HG02885 (cell line): ENCODE results near the gene CDH10.

ENCODE experiments used
- ATAC-seq: cut with Tn5 transposase; IDR thresholded peaks from one replicate; pipeline ENCODE4 v1.9.1; 2021; ENCODE audit warnings: mild to moderate bottlenecking; ENCODE audit not compliant: unreplicated experiment, poor library complexity

Gene CDH10

DNA sequence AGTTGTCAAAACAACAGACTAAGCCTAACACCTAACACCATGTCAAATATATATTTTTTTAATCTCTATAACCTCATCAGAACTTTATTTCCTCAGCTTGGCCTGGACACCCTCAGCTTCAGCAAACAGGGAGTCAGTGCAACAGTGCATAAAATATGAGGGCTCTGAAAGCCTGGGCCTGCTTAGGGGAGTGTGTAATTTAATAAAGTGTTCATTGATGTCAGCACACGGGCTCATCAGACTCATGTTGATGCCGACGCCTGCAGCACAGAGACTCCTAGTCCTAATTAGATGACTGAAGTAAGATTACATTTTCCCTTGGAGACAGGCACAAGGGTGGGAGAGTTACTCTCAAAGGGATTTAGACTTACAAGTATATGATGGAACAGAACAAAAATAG lies 37.8 kb downstream of the CDH10 start:
- no peak for ATAC-seq

DNA sequence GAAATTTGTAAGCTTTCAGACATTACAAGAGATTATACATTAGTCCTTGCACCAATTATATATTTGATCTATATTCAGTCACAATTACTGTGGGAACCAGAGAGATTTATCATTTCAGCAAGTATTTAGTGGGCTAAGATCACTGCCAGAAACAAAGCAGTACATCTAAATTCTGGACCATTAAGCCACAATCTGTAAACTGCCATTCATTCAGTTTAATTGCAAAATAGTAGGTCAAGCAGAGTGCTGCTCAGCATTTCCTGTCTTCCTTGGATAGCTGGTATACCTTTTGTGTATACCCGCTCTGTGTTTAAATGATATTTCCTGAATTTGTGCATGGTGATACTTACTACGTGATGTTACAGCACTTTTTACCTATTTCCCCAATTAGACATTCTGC lies 42.6 kb downstream of the CDH10 start:
- ATAC-seq: no peak

DNA sequence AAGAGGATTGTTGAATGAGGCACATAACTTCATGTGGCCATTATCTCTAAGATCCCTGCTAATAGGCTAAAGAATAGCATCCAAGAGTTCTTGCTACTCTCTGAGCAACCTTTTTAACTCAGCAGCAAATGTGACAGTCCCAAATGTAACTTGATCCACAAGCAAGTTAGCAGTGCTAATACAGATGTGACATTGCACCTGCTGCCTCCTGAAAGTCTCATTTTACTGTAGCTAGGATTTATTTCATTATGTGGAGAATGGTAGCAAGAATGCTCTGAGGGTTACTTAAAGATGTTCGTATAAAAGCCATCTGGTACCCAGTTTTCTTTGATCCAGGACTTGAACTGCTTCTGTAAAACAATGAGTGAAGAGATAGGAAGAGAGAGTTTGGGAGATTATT lies 45.8 kb downstream of the CDH10 start:
- no peak for ATAC-seq

DNA sequence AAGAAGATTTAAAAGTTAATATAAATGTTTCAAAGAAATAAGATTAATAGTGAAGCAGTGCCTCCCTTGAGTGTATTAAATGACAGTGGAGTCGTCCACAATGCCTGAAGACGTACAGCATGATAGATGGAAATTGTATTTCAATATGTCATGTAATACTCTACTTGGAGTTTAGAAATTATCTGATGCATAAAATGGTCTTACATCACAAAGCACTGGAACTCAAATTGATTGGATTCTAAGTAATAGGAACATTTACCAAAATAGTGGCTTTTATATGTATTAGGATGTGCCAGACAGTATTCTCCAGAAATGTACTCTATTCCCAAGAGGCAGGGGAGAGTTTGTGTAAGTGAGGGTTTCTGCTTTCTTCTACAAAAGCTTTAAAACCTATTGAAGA lies 49.4 kb downstream of the CDH10 start:
- ATAC-seq: no peak

DNA sequence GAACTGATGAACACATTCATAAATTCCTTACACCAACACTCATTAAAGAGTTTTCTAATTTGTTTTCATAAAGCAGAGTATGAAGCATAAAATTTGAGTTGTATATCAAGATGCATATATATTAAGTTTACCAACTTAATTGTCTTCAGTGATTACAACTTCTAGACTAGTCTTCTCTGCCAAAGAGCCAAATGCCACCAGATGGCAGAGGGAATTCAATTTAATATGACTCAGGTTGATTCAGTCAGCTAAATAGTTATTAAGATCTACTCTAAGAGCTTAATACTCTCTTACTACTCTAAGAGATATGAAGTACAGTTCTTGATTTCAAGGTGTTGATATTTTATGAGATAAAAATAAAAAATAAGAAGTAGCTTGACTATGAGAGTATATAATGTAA lies 53.4 kb downstream of the CDH10 start:
- ATAC-seq: no peak

DNA sequence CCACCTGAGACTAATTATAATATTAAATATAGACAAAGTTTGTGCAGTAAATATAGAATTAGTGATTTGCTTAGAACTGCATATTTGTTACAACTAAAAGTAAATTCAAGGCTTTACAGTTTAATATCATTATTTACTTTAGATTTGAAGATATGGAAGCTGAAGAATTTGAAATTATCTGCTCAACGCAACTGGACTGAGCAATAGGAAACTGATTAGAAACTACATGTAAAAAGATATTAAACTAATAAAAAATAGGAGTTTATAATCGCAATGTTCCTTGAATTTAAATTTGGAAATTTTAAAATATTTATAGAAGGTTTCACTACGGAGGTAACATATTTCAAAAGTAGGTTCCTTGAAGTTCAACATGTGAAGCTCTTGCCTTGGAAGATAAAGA lies 55.2 kb downstream of the CDH10 start:
- no peak for ATAC-seq

DNA sequence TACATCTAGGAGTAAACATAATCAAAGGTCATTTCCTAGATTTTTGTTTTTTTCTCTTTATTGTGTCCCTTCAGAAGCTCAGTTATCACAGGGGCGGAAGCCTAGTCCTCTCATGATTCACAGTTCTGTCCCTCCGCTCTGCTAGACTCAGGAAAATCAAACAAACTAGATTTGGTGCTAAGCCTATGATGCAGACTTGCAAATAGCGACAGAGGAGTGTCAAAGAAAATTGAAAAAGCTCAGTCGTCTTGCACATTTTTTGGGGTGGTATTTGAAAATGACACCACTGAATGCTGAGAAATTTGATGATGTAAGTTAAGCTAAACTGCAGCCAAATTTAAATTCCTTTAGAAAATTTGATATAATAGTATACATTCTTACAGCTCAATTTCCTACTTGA lies 59.0 kb downstream of the CDH10 start:
- ATAC-seq: no peak

DNA sequence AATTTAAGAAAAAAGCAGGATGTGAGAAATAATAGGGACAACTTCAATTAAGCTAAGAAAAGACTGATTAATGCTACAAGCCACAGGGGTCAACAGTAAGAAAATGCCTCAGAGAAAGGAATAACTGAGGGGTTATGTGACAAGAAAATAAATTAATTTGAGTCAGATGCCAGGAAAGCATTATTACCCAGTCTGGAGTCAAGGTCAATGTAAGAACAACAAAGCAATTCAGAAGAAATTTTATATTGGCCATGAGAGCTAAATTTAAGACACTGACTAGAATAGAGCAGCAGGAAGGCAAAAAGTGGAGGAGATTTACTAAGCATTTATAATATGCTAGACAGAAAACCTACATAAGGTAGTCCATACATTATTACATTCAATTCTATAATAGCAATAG lies 73.5 kb downstream of the CDH10 start:
- ATAC-seq: no peak

DNA sequence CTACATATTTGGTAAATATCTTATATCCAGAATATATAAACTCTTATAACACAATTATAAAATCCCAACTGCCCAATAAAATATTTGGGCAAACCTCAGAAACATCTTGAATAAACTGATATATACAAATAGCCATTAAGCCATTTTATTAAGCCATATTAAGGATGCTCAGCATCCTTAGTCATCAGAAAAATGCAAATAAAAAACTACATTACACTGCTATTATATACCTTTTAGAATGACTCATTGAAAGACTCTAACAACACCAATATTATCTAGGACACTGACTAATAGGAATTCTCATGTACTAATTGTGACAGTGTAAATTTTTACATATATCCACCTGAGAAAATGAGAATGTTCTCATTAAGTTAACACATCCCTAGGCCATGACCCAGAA lies 77.8 kb downstream of the CDH10 start:
- ATAC-seq: no peak

DNA sequence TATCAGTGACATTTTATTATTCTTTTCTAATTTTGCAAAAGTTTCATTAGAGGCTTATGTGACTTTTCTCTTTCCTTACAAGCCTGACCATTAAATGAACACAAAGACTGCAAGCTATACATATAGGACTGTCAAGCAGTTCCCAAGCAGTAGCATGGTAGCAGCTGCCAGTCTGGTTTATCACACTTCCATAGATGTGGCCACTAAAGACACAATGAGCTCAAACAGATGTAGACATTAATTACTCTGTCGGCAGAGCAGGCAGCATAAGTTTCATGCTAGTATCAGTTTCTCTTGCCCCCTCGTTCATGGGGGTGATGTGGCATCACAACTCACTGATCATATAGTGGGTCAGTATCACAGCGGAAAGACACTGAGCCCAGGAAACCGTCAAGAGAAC lies 89.5 kb downstream of the CDH10 start:
- ATAC-seq: no peak

DNA sequence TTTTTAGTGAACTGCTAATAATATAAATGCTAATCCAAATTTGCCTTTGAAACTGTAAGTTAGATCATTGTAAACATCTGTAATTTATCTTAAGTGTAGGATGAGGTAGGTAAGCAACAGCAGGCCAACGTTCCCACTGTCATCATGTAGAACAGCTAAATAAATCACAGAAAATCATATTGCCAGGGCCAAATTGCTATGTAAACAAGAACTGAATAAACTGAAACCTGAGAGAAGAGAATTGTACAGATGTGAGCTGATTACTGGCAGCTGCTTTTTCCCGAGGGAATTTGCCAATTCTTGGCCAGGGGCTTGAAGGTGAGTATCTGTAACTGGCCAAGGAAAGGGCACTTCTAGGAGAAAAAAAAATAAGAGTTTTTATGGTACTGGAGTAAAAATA lies 97.6 kb downstream of the CDH10 start:
- no peak for ATAC-seq

DNA sequence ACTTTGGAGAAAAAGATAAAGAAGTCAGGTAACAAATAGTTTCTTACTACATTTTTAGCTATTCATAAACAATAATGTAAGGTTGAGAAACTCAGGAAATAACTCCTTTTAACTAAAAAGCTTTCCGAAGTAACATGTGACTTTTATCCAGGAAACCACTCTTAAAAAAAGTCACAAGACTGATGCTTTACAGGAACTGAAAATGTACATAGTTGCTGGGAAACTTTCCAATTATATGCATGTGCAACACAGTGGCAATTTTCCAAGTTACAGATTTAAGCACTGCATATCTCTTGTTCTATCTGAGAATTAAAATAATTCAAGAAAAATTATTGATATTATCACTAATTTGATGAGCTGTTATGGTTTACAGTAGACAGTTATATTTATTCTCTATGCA lies 105.2 kb downstream of the CDH10 start:
- no peak for ATAC-seq

DNA sequence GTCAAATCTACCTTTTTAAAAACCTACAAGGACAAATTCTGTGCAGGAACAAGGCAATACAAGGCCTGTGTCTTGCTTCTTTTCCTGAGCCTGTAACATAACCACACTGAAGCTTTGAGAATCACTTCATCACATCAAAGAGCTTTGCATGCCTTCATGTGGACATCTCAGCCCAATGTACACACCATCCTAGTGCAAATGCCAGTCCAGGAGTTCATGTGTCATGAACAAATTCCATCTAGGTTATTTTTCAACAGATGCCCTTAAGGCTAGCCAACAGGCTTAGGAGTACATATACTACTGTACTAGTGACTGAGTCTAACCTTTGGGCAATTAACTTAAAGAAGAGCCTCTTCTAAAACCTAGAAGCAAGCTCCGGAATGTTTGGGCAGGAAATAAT lies 106.4 kb downstream of the CDH10 start:
- ATAC-seq: no peak

DNA sequence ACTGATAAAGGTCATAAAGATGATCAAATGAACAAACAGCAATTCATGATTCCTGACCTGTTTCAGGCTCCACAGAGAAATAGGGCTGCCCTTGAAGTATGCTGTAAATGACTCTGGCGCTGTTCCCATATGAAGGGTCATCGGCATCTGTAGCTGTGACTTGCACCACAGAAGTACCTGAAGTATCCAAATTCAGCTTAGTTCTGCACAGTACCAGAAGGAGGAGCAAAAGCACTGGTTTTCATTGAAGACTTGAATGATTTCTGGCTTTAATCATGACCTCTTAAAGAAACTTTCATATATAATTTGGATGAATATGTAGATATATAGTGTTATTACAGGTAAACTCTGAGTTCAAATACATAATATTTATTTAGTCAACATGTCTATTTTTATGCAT lies 109.1 kb downstream of the CDH10 start:
- ATAC-seq: no peak

DNA sequence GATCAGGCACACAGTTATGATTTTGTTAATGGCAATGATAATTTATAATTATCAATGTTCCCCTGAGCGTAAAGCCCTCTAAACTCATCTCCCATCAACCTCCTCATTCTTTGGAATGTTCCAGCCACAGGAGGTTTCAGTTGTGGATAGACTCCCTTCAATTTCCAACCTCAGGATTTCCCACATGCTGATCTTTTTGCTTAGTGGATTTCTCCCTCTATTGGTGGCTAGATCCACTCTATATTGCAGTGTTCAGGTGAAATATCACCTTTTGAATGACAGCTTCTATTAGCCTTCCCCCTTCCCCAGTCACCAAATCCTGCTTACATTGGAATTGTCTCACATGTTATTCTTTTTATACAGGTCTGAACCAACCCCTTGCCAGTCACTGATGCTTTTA lies 113.9 kb downstream of the CDH10 start:
- no peak for ATAC-seq

DNA sequence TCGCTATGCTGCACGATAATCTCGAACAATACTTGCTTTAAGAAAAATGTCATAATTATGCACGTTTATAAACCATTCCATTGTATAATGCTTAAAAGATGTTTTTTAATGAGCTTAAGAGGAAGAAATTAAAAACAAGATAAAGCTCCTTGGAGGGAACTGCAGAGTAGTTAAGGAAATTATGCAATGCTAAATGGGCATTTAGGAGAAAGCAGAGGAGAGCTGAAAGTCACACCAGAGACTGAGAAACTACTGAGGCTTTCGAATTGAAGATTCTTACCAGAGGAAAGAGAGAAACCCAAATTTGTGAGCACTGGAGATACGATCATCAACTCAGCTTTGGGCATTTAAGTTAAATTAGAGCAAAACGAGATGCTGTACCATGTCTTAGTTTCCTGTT lies 119.4 kb downstream of the CDH10 start:
- ATAC-seq: no peak

DNA sequence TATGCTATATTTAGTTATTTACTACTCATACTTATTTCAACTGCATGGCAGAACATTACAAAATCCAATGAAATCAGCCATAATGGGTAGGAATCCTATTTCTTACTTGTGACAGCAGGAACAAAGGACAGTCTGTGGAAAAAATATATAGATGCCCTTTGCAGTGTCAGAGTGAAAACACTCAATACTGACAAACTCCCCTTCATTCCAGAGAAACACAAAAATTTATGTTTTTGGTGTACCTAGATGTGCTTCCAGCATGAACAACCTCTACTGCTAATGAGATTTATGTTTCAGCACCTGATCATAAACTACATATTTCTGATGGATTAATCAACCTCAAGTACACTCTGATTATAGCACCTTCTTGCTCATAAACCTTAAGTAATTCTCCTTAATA lies 132.4 kb downstream of the CDH10 start:
- no peak for ATAC-seq

DNA sequence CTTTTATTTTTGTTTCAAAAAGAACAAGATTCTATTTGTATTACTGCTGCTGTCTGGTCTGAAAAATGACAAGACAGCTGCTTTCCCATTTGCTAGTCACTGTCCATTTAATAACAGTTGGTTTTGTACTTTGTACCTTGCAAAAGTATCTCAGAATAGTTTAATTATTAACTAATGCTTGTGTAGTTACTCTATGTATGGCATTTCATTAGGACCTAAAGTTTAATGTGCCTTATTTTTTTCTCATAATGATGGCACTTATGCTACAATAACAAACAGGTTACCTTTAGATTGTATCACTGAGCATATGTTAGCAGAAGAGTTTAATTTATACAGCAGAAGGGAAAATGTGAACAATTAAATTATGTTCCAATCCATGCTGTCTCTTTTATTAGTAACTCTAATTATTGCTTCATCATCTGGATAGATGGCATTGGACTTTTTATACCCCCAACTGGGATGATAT lies 134.2 kb downstream of the CDH10 start:
- ATAC-seq: no peak

DNA sequence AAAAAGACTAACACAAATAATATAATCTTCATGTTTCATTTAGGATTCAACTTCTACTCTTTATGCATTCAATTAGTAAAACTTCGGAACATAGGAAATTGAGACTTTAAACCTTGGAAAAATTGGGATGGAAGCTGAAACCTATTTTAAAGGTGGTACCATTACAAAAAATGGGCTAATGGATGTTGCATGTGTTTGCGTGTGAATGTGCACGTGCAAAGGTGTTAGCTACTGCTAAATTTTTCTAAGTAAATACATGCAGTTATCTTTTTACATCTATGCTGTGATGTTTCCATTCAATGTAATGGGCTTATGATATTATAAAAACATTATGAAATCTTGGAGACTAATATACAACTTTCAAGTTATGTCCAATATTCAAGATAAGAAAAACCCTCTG lies 134.8 kb downstream of the CDH10 start:
- no peak for ATAC-seq

DNA sequence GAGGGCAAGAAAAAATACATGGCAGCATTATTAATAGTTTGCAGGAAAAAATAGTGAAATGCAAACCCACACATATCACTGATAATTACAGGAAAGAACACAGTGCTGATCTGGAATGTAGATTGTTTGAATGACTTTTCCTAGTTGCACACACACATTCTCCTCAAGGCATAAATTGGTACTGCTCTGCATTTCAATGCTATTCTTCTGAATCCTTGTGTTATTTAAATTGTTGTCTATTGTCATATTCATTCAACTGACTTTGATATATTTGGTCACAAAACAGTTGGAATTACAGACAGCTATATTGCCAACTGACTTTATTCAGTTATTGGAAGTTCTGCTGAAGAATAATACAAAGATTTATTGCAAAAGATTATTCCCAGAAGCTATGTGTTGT lies 139.5 kb downstream of the CDH10 start:
- ATAC-seq: no peak

DNA sequence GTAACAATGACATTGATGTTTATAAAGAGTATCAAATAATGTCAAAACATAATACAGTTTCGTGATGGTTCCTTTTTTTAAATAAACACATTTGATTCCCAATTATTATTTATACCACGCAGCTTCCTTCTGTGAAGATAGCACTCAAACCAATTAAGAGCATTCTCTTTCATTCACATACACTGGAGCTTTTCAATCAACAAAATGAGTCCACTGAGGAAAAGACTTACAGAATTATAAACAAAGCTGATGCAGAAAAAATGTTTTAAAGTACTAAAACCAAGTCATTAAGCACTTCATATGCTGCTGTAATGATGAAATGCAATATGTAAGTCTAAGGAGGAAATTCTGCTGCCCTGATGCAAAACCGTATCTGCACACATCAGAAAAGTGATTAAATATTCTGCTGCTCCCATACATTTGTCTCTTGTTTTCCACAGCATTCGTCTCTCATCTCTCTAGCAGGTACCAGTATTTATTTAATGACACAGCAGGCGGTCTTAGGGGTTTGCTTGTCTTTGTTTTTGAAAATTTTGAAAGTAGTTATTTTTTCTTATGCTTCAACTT lies 147.1 kb downstream of the CDH10 start:
- no peak for ATAC-seq

DNA sequence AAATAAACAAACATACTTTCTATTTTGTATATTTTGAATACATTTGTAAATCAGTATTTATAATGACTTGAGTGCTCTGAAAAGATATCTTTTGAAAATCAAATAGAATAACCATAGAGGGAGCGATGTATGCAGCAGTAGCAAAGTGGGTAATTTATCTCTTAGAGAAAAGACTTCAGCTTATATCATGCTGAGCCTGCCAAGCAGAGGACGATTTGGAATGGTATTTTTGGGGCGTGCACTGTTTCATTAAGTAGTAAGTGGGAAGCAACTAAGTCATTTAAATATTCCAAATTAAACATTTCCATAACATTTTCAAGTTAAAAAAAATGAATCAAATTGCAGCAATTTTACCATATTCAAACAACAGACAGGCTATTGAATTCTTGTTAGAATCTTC lies 147.6 kb downstream of the CDH10 start:
- no peak for ATAC-seq

DNA sequence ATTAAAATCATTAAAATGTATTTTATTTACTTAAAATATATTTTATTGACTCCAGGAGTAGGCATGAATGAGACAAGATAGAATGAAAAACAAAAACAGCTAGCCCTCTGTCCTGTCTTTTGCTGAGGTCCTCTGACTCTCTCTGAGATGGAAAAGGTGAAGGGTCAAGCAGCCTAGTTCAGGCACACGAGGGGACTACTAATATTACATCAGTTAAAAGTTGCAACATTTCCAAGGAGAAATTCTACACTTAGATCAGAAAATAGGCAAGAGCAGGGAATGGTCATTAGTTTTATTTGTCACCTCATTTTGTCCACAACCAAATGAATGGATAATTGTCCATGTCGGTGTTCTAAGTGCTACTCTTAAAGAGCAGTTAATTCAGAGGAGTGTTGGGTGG lies 148.5 kb downstream of the CDH10 start:
- no peak for ATAC-seq
